Stimulated activated effector memory CD8-positive, alpha-beta T cell treated with anti-CD3 and anti-CD28 coated beads, Interleukin-12 subunit alpha, Interleukin-12 subunit beta, amount 100 ng/mL, for 72 hours (primary cell): ENCODE data around the gene ADGRD1.
A peak's percentile ranks its signal among the peaks of the same experiment; 100 is the strongest.

Experiments used
- ATAC-seq: fragments of 150-1000 bp; cut with Tn5 transposase; 2 replicates; pipeline ENCODE4 v1.10.0; 2021
- DNase-seq, 2 donors: peaks; one replicate each; pipeline ENCODE4 v3.0.0; 2021 to 2022; ENCODE audit warnings: low spot score in 2 of 2
- H3K27ac Mint-ChIP-seq: one replicate; pipeline ENCODE4 v1.8.0; 2022; ENCODE audit warnings: mild to moderate bottlenecking, mixed read lengths
- H3K36me3 Mint-ChIP-seq: one replicate; pipeline ENCODE4 v1.8.0; 2022; ENCODE audit warnings: mild to moderate bottlenecking, mixed read lengths
- H3K4me1 Mint-ChIP-seq: one replicate; pipeline ENCODE4 v1.8.0; 2022; ENCODE audit warnings: mixed read lengths
- H3K4me3 Mint-ChIP-seq: one replicate; pipeline ENCODE4 v1.8.0; 2022; ENCODE audit warnings: mild to moderate bottlenecking, mixed read lengths
- H3K9me3 Mint-ChIP-seq: one replicate; pipeline ENCODE4 v1.8.0; 2022; ENCODE audit warnings: mixed read lengths

Gene ADGRD1

GRCh38 chr12:131177599-131177998, 223.9 kb downstream of the ADGRD1 start:
- Mint-ChIP-seq H3K9me3 (peaks cover 8% of the 10 kb centered on the region), H3K4me3 (no peak overlapping the region), H3K36me3 (no peaks in the 10 kb centered on the region), H3K27ac (no peak overlapping the region), H3K4me1 (no peaks in the 10 kb centered on the region)
- no peak for ATAC-seq
- peak in 1 of 2 donors; percentile 38 for DNase-seq

GRCh38 chr12:131187602-131188001, 233.9 kb downstream of the ADGRD1 start:
- no peak for ATAC-seq
- H3K4me1 Mint-ChIP-seq, result no peaks in the 10 kb centered on the region
- H3K36me3 Mint-ChIP-seq, result no peaks in the 10 kb centered on the region
- no peak for DNase-seq
- H3K27ac Mint-ChIP-seq, result no peak overlapping the region
- H3K9me3 Mint-ChIP-seq, result peaks cover 8% of the 10 kb centered on the region
- H3K4me3 Mint-ChIP-seq, result no peak overlapping the region

- Mint-ChIP-seq H3K9me3 (peaks cover 8% of the 10 kb centered on the region), H3K36me3 (no peaks in the 10 kb centered on the region), H3K4me1 (no peaks in the 10 kb centered on the region), H3K27ac (no peak overlapping the region), H3K4me3 (no peak overlapping the region)
- no peak for DNase-seq
- ATAC-seq, result peak; percentile 8
Observed at GRCh38 chr12:131188131-131189050, 234.7 kb downstream of the ADGRD1 start.

GRCh38 chr12:131189781-131190180, 236.1 kb downstream of the ADGRD1 start:
- no peak for DNase-seq
- H3K9me3 Mint-ChIP-seq, result peaks cover 4% of the 10 kb centered on the region
- H3K4me1 Mint-ChIP-seq, result no peaks in the 10 kb centered on the region
- H3K27ac Mint-ChIP-seq, result no peak overlapping the region
- peak; percentile 33 for ATAC-seq
- H3K4me3 Mint-ChIP-seq, result no peak overlapping the region
- no peaks in the 10 kb centered on the region for H3K36me3 Mint-ChIP-seq

- Mint-ChIP-seq H3K4me1 (no peaks in the 10 kb centered on the region), H3K36me3 (no peaks in the 10 kb centered on the region), H3K27ac (no peak overlapping the region), H3K9me3 (no peaks in the 10 kb centered on the region), H3K4me3 (no peak overlapping the region)
- DNase-seq, result no peak
- no peak for ATAC-seq
Observed at GRCh38 chr12:131190965-131191364, 237.3 kb downstream of the ADGRD1 start.
